Kidney epithelial cell (primary cell): Measurements from ENCODE around the gene FAM20C. TPM values are rescaled to one million over a fixed set of nuclear protein-coding genes. Genes with fewer than 3 reads are reported as not detected.

Experiments used
- DNase-seq: peaks from one replicate; pipeline ENCODE4 v3.0.0-alpha.2; 2010; ENCODE audit warnings: low read depth
- H3K27me3 ChIP-seq: 2 replicates; pipeline ENCODE4 v1.6.0; 2011; ENCODE audit warnings: low read length; ENCODE audit not compliant: control insufficient read depth, insufficient read depth
- H3K36me3 ChIP-seq: 2 replicates; pipeline ENCODE4 v1.5.1; 2011; ENCODE audit warnings: low read length; ENCODE audit not compliant: control insufficient read depth, insufficient read depth
- H3K4me3 ChIP-seq: 2 replicates; pipeline ENCODE4 v1.5.1; 2011; ENCODE audit warnings: low read depth, mild to moderate bottlenecking, control low read depth, low read length
- total RNA-seq: library from RNA; depleted of rRNA; stranded (reverse); fragments of >200 nt; gene quantifications from 2 replicates; pipeline ENCODE4 v1.2.3, GENCODE V29; 2015
- TF ChIP-seq, protein P1 (sequence below): IDR thresholded peaks from 2 replicates; pipeline ENCODE4 v1.5.1; 2011; ENCODE audit warnings: mild to moderate bottlenecking, moderate library complexity, low read length, control low read depth, inconsistent platforms; ENCODE audit not compliant: insufficient read depth, poor library complexity, severe bottlenecking

Gene FAM20C
- total RNA-seq, 1 donor from 2014 or later: 39.1 TPM

DNA sequence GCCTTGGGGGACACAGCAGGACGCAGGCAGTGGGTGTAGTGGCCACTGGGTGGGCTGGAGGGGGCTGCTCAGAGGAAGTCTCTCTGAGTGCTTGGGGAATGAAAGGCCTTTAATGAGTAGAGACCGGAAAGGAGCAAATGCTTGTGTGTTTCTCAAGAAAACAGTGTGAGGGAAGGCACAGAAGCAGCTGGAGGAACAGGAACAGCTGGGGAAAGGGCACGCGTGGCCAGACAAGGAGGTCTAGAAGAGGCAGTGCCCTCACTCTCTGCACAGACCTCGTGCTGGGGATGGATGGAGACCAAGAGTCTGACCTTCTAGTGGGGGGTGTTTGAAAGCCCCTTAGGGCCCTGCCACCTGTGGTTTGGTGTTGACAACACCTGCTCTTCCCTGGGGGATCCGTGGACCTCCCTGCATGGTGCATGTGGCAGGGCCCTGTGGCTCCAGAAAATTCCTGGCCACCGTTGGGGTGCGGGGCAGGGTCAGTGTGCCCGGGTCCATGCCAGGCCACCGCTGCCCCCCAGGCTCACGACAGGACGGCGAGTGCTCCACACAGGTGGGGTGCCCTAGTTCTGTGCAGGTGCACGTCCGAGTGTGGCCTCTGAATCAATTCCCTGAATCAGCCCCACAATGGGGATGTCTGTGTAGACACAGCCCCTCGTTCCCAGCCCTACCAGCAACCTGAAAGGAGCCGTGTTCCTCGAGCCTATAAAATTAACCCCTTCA is 25.9 kb upstream of the FAM20C start:
- TF ChIP-seq, protein P1, sequence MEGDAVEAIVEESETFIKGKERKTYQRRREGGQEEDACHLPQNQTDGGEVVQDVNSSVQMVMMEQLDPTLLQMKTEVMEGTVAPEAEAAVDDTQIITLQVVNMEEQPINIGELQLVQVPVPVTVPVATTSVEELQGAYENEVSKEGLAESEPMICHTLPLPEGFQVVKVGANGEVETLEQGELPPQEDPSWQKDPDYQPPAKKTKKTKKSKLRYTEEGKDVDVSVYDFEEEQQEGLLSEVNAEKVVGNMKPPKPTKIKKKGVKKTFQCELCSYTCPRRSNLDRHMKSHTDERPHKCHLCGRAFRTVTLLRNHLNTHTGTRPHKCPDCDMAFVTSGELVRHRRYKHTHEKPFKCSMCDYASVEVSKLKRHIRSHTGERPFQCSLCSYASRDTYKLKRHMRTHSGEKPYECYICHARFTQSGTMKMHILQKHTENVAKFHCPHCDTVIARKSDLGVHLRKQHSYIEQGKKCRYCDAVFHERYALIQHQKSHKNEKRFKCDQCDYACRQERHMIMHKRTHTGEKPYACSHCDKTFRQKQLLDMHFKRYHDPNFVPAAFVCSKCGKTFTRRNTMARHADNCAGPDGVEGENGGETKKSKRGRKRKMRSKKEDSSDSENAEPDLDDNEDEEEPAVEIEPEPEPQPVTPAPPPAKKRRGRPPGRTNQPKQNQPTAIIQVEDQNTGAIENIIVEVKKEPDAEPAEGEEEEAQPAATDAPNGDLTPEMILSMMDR: no peak
- no peak for DNase-seq
- Histone ChIP-seq H3K36me3 (no peaks in the 10 kb centered on the region), H3K4me3 (no peak overlapping the region), H3K27me3 (peaks cover 20% of the 10 kb centered on the region)

DNA sequence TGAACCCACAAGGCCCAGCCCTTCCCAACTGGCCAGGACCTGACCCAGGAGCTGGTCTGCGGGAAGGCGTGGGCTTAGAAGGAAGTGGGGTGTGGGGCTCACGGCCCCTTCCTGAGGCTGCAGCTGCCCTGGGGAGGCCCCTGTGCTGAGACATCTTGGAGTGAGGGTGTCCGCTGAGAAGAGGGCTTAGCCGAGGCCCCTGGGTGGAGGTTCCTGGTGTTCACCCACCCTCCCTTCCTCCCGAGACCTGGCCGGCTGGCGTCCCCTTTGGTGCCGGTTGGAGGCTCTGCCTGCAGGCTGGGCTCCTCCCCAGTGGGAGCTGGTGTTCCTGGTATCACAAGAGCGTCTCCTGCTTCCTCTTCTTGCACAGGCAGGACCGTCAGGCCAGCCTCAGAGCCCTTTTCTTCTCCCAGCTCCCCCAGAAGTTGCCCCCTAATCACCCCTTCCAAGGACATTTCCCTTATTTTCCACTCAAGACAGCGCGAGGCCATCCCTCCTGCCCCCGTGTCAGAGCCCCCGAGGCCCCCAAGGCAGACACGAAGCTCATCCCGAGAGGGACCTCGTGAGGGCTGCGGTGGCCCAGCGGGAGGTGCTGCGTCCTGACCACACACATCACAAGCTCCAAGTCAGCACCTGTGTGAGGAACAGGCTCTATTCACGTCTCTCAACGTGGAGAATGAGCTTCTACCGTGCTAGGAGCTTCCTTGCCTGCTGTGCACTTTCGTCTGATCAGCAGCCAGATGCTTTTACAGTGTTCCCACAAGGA is 25.1 kb upstream of the FAM20C start:
- DNase-seq: no peak
- Histone ChIP-seq H3K27me3 (peaks cover 18% of the 10 kb centered on the region), H3K4me3 (no peak overlapping the region), H3K36me3 (no peaks in the 10 kb centered on the region)
- TF ChIP-seq, protein P1: no peak

DNA sequence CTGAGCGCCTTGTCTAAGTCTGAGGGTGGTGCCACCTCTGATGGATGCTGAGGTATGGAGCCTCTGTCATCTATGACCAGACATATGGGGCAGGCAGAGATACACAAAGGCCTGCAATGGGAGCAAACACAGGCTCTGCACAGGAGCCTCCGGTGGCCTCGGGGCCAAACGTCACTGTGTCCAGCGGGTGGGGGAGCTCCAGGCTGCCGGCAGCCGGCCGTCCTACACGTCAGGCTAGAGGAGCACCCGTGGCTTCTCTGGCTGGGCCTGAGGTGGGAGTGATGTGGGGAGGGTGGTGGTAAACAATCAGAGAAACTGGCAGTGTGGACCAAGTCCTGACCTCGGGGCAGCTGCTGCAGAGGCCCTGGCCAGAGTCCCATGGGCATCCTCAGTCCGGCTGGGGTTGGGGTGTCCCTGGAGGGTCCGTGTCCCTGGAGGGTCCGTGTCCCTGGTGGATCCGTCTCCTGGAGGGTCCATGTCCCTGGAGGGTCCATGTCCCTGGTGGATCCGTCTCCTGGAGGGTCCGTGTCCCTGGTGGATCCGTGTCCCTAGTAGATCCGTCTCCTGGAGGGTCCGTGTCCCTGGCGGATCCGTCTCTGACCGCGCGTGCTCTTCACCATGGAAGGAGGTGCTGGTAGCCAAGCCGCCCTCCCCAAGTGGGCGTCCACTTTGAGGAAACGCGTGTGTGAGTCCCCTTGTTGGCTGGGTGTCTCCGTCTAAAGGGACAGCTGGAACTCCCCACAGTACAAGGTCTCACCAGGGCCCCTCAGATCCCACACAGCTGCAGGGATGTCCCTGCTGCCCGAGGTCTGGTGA is 24.2 kb upstream of the FAM20C start:
- no peak for DNase-seq
- Histone ChIP-seq H3K4me3 (no peak overlapping the region), H3K27me3 (peaks cover 17% of the 10 kb centered on the region), H3K36me3 (no peaks in the 10 kb centered on the region)
- TF ChIP-seq, protein P1: no peak

DNA sequence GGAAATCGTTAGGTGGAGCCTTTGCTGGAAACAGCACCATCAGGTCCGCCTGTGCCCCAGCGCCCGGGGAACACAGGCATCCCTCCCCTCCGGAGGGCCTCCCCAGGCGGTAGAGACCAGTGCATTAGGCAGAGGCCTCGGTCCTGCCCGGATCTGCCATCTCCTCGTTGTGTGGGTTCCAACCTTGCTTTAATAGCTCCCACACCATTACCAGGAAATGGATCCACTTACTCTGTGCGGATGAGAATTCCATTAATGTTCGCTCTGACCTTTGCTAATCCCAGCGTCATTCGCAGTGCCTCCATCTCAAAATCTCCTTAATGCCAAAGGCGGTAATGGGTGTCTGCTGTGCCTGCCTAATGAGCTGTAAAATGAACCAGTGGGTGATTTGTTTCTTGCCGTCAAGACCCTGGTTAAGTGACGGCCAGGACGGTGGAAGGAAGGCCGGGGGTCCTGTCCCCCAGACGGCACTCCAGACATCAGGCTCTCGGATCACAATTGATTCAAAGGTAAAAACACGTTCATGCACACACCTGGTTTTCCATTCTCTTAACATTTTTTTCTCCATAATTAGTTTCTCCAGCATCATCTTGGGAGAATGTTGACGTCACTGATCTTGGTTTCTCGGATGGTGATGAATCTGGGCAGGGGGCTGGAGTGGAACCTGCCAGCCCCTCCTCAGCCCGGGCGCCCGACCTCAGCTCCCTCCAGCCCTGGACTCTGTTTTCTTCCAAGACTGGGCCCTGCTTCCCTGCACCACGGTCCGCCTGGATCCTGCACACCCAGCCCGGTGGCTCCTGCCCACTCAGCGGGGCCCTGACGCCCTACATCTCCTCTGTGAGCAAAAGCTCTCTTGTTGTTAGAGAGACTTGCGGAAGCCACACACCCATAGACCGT is 22.8 kb upstream of the FAM20C start:
- TF ChIP-seq, protein P1: no peak
- DNase-seq: no peak
- Histone ChIP-seq H3K27me3 (peaks cover 8% of the 10 kb centered on the region), H3K36me3 (no peaks in the 10 kb centered on the region), H3K4me3 (no peak overlapping the region)
